ENCODE measurements around the gene NFAM1.

The NFAM1 gene

GRCh38 chr22:42417645-42418305 lies 14.4 kb downstream of the NFAM1 start:
- no peak for FAIRE-seq
- no peak for DNase-seq (ENCODE audit: insufficient read length, low spot score)

GRCh38 chr22:42416671-42417230 lies 15.5 kb downstream of the NFAM1 start:
- DNase-seq (ENCODE audit: insufficient read length, low spot score) (no peak), FAIRE-seq (no peak)

GRCh38 chr22:42414565-42415303 lies 17.5 kb downstream of the NFAM1 start:
- DNase-seq (ENCODE audit: insufficient read length, low spot score) = no peak
- no peak for FAIRE-seq

- no peak for FAIRE-seq
These were observed 18.2 kb downstream of the NFAM1 start for GRCh38 chr22:42414021-42414420.

GRCh38 chr22:42412744-42413333 lies 19.4 kb downstream of the NFAM1 start:
- DNase-seq (ENCODE audit: insufficient read length, low spot score) (no peak), FAIRE-seq (no peak)

More at GRCh38 chr22:42414021-42414420, 18.2 kb downstream of the NFAM1 start:
- no peak for DNase-seq (ENCODE audit: insufficient read length, low spot score)

GRCh38 chr22:42410708-42411107 lies 21.5 kb downstream of the NFAM1 start:
- no peak for DNase-seq (ENCODE audit: insufficient read length, low spot score)
- no peak for FAIRE-seq

GRCh38 chr22:42408810-42409529 lies 23.2 kb downstream of the NFAM1 start:
- FAIRE-seq (no peak), DNase-seq (ENCODE audit: insufficient read length, low spot score) (no peak)

- FAIRE-seq (no peak), DNase-seq (ENCODE audit: insufficient read length, low spot score) (no peak)
These were observed 23.9 kb downstream of the NFAM1 start for GRCh38 chr22:42408276-42408675.

- FAIRE-seq = no peak
- no peak for DNase-seq (ENCODE audit: insufficient read length, low spot score)
These were observed 27.9 kb downstream of the NFAM1 start for GRCh38 chr22:42404266-42404665.

- no peak for FAIRE-seq
- DNase-seq (ENCODE audit: insufficient read length, low spot score) = no peak
These were observed 30.5 kb downstream of the NFAM1 start for GRCh38 chr22:42401535-42402334.

GRCh38 chr22:42400811-42401534 lies 31.2 kb downstream of the NFAM1 start:
- FAIRE-seq (no peak), DNase-seq (ENCODE audit: insufficient read length, low spot score) (no peak)

GRCh38 chr22:42399315-42400271 lies 32.6 kb downstream of the NFAM1 start:
- DNase-seq (ENCODE audit: insufficient read length, low spot score) (no peak), FAIRE-seq (no peak)

- DNase-seq (ENCODE audit: insufficient read length, low spot score) (no peak), FAIRE-seq (no peak)
These were observed 34.6 kb downstream of the NFAM1 start for GRCh38 chr22:42397332-42398249.

GRCh38 chr22:42396621-42397331 lies 35.4 kb downstream of the NFAM1 start:
- no peak for DNase-seq (ENCODE audit: insufficient read length, low spot score)
- no peak for FAIRE-seq

GRCh38 chr22:42389143-42389542 lies 43.1 kb downstream of the NFAM1 start:
- FAIRE-seq = no peak
- no peak for DNase-seq (ENCODE audit: insufficient read length, low spot score)

- FAIRE-seq = no peak
These were observed 43.9 kb downstream of the NFAM1 start for GRCh38 chr22:42388130-42388797.

More at GRCh38 chr22:42388130-42388797, 43.9 kb downstream of the NFAM1 start:
- no peak for DNase-seq (ENCODE audit: insufficient read length, low spot score)
